GM15510 (cell line): ENCODE data around the gene CLCNKA.

Experiments used
- POLR2A ChIP-seq: IDR thresholded peaks from 3 replicates; pipeline ENCODE4 v1.6.1; 2011; ENCODE audit warnings: borderline replicate concordance; ENCODE audit not compliant: insufficient read length; ENCODE audit errors: extremely low read depth

The CLCNKA gene

GRCh38 chr1:15992582-15993500 is 29.0 kb upstream of the CLCNKA start:
- TF ChIP-seq POLR2A = no peak

- no peak for TF ChIP-seq POLR2A
These were observed 28.2 kb upstream of the CLCNKA start for GRCh38 chr1:15993666-15994065.

GRCh38 chr1:15994081-15994480 is 27.8 kb upstream of the CLCNKA start:
- TF ChIP-seq POLR2A = no peak

- TF ChIP-seq POLR2A = no peak
These were observed 27.1 kb upstream of the CLCNKA start for GRCh38 chr1:15994590-15995351.

- no peak for TF ChIP-seq POLR2A
These were observed 24.7 kb upstream of the CLCNKA start for GRCh38 chr1:15997076-15997585.

GRCh38 chr1:15997637-15998280 is 24.1 kb upstream of the CLCNKA start:
- TF ChIP-seq POLR2A = no peak

GRCh38 chr1:15998929-15999328 is 22.9 kb upstream of the CLCNKA start:
- TF ChIP-seq POLR2A = no peak

- no peak for TF ChIP-seq POLR2A
These were observed 16.2 kb upstream of the CLCNKA start for GRCh38 chr1:16005597-16005996.

- TF ChIP-seq POLR2A = no peak
These were observed 15.8 kb upstream of the CLCNKA start for GRCh38 chr1:16006010-16006409.

GRCh38 chr1:16006552-16007485 is 15.0 kb upstream of the CLCNKA start:
- no peak for TF ChIP-seq POLR2A

- no peak for TF ChIP-seq POLR2A
These were observed 14.0 kb upstream of the CLCNKA start for GRCh38 chr1:16007671-16008341.

- no peak for TF ChIP-seq POLR2A
These were observed 12.8 kb upstream of the CLCNKA start for GRCh38 chr1:16009030-16009460.

GRCh38 chr1:16009678-16010077 is 12.2 kb upstream of the CLCNKA start:
- TF ChIP-seq POLR2A = no peak
